Measurements from ENCODE around the gene NECTIN4.

NECTIN4 gene

DNA sequence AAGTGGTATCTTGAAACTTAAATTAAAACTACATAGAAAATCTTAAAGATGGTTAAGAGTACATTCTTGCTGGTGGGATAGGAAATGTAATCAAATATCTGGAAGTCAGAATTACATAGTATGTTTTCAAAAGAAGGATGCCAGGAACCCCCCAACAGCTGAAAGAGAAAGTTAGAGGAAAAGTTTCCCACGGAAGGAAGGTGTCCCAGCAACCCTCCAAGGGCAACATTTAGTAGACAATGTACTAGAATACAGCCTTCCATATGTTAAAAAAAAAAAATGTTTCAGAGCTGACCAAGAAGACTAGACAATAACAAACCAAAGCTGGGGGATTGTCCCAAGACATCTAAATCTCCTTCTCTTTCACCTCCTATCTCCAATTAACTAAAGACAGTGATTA lies 40.9 kb upstream of the NECTIN4 start:
- DNase-seq (ENCODE audit: low read depth) = no peak
- TF ChIP-seq, protein P1, sequence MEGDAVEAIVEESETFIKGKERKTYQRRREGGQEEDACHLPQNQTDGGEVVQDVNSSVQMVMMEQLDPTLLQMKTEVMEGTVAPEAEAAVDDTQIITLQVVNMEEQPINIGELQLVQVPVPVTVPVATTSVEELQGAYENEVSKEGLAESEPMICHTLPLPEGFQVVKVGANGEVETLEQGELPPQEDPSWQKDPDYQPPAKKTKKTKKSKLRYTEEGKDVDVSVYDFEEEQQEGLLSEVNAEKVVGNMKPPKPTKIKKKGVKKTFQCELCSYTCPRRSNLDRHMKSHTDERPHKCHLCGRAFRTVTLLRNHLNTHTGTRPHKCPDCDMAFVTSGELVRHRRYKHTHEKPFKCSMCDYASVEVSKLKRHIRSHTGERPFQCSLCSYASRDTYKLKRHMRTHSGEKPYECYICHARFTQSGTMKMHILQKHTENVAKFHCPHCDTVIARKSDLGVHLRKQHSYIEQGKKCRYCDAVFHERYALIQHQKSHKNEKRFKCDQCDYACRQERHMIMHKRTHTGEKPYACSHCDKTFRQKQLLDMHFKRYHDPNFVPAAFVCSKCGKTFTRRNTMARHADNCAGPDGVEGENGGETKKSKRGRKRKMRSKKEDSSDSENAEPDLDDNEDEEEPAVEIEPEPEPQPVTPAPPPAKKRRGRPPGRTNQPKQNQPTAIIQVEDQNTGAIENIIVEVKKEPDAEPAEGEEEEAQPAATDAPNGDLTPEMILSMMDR (IDR thresholded peaks at IDR 0.05; ENCODE audit: control insufficient read depth, insufficient read depth, low read depth, low read length, missing control alignments) = no peak
- no peak overlapping the region for H3K4me3 ChIP-seq (ENCODE audit: control insufficient read depth, low read depth, low read length)

DNA sequence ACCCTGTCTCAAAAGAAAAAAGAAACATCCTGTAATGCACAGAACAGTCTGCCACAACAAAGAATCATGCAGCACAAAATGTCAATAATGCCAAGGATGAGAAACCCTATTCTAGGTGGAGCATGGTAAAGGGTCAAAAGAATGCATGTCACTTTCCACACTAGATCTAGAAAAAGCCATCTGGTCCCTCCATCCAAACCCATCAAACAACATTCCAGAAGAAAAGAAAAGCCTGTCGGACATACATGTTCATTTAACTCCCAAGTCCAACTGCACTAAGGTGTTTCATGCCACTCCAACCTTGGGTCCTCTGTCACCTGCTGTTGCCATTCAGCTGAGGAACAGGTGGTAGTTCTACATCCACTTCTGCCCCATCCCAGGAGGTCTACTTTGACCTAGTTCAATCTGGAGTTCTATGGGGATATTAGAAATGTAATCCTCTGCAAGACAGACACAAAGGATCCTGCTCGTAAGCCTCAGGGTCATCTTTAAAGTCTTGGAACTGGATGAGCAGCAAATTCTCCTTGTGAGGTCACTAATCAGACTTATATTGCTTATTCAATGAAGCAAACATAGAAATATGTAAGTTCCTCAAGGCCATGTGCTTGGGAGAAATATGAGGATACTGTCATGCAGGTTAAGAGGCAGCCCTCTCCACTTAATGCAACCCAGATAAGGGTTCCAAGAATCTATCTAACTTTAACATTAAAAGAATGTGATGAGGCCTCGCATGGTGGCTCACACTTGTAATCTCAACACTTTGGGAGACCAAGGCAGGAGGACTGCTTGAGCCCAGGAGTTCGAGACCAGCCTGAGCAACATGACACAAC lies 39.4 kb upstream of the NECTIN4 start:
- DNase-seq (ENCODE audit: low read depth) = no peak
- TF ChIP-seq, protein P1 (IDR thresholded peaks at IDR 0.05; ENCODE audit: control insufficient read depth, insufficient read depth, low read depth, low read length, missing control alignments) = no peak
- H3K4me3 ChIP-seq (ENCODE audit: control insufficient read depth, low read depth, low read length) = no peak overlapping the region

DNA sequence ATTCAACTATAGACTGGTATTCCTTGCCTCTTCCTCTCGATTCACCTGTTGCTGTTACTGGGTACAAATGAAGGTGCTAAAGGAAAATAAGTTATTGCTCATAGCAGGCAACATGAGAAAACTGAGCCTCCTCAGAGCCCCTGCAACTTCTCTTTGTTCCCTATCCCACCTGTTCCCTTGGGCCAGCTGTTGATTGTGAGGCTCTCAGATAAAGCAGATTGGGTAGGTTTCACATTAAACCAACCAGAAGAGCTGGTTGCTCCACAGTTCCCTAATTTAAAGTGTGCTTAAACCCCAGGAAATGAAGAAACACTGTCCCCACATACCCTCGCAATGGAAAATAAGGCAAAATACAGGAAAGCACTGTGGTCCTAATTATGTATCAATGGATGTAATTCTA lies 38.3 kb upstream of the NECTIN4 start:
- H3K4me3 ChIP-seq (ENCODE audit: control insufficient read depth, low read depth, low read length) = no peak overlapping the region
- DNase-seq (ENCODE audit: low read depth) = no peak
- TF ChIP-seq, protein P1 (IDR thresholded peaks at IDR 0.05; ENCODE audit: control insufficient read depth, insufficient read depth, low read depth, low read length, missing control alignments) = no peak

DNA sequence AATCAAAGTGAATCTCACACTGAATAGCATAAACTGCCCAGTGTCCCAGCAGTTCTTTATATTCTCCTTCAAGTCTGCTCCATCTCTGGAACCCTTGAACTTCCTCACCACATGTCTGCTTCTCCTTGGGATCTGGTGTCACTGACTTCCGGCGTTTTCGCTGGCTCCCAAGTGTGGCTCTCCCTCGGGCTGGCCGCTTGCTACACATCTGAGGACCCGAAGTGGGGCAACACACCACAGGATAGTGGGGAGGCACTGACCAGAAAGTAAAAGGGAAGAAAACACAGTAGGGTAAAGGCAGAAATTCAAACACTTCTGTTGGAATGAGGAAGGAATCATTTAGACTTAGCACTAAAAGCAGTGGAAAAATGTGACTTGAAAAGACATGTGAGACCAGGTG lies 33.6 kb upstream of the NECTIN4 start:
- TF ChIP-seq, protein P1 (IDR thresholded peaks at IDR 0.05; ENCODE audit: control insufficient read depth, insufficient read depth, low read depth, low read length, missing control alignments) = no peak
- DNase-seq (ENCODE audit: low read depth) = no peak
- no peak overlapping the region for H3K4me3 ChIP-seq (ENCODE audit: control insufficient read depth, low read depth, low read length)

DNA sequence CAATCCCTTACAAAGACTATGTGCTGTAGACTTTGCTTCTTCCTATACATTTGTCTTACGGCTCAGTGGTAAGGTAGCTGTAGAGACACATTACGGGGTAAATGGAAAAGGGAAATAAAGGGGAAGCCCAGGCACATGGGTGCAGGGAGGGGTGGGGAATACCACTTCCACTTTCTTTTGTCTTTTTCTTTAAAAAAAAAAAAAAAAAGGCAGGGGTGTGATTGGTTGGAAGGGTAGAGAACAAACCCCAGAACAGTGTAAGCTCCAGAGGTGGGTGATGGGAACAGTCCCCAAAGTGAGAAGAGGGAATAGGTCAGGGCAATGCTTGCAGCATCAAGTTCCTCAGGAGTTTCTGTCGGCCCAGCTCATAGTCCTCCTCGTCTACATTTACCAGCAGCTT lies 32.5 kb upstream of the NECTIN4 start:
- H3K4me3 ChIP-seq (ENCODE audit: control insufficient read depth, low read depth, low read length) = no peak overlapping the region
- TF ChIP-seq, protein P1 (IDR thresholded peaks at IDR 0.05; ENCODE audit: control insufficient read depth, insufficient read depth, low read depth, low read length, missing control alignments) = no peak
- no peak for DNase-seq (ENCODE audit: low read depth)

DNA sequence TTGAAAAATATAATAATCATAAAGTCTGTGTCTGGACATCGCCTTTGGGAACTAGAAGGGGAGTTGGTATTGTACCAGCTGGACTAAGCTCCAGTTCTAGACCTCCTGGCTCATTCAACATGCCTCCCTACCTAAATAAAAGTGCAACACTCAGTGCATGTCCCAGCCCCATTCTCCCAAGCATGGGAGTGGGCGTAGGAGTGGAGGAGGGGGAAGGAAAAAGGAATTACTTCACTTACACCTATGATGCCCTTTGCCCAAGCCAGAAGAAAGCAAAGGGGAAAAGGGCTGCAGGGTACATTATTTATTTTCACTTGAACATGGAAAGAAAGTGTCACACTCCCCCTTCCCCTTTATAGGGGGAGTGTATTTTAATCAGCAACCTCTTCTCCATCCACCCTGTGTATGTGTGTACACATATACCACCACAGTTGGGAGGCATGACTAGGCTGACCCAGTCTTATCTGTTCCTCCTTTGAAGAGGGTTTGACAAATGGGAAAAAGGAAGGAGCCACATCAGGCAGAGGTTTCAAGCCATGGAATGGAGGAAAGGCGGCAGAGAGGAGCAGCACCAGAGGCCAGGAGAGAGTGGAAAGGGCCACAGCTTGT lies 31.8 kb upstream of the NECTIN4 start:
- no peak for DNase-seq (ENCODE audit: low read depth)
- no peak overlapping the region for H3K4me3 ChIP-seq (ENCODE audit: control insufficient read depth, low read depth, low read length)
- TF ChIP-seq, protein P1 (IDR thresholded peaks at IDR 0.05; ENCODE audit: control insufficient read depth, insufficient read depth, low read depth, low read length, missing control alignments) = no peak
